HS-5 (cell line): ENCODE results near the gene TIMM23.
"Not testable (repeated sequence)": the region's sequence is repeated elsewhere in the genome, so short reads cannot be mapped to it uniquely, and the experiment has no call there.

Experiments used
- DNase-seq: peaks from one replicate; pipeline ENCODE4 v3.0.0-alpha.2; 2012; ENCODE audit warnings: low read depth

TIMM23 gene

GRCh38 chr10:45997557-45997956 lies 25.3 kb downstream of the TIMM23 start:
- no peak for DNase-seq

GRCh38 chr10:45997994-45998763 lies 25.9 kb downstream of the TIMM23 start:
- DNase-seq, result no peak

- DNase-seq, result not testable (repeated sequence)
These were observed 27.7 kb downstream of the TIMM23 start for GRCh38 chr10:45999955-46000354.

GRCh38 chr10:46000538-46000937 lies 28.2 kb downstream of the TIMM23 start:
- no peak for DNase-seq

- no peak for DNase-seq
These were observed 29.0 kb downstream of the TIMM23 start for GRCh38 chr10:46001187-46001756.

- DNase-seq, result not testable (repeated sequence)
These were observed 29.9 kb downstream of the TIMM23 start for GRCh38 chr10:46002189-46002687.

GRCh38 chr10:46002916-46003693 lies 30.8 kb downstream of the TIMM23 start:
- DNase-seq, result no peak

GRCh38 chr10:46004963-46005362 lies 32.7 kb downstream of the TIMM23 start:
- no peak for DNase-seq

- DNase-seq, result no peak
These were observed 33.1 kb downstream of the TIMM23 start for GRCh38 chr10:46005383-46005782.

- peak; percentile 55 for DNase-seq
These were observed 33.9 kb downstream of the TIMM23 start for GRCh38 chr10:46006219-46006618.

GRCh38 chr10:46012746-46013145 lies 40.5 kb downstream of the TIMM23 start:
- no peak for DNase-seq

- DNase-seq, result no peak
These were observed 41.9 kb downstream of the TIMM23 start for GRCh38 chr10:46014206-46014605.

- no peak for DNase-seq
These were observed 42.6 kb downstream of the TIMM23 start for GRCh38 chr10:46014683-46015405.

GRCh38 chr10:46016190-46016589 lies 43.9 kb downstream of the TIMM23 start:
- DNase-seq, result no peak

GRCh38 chr10:46016811-46017210 lies 44.5 kb downstream of the TIMM23 start:
- DNase-seq, result no peak

- DNase-seq, result no peak
These were observed 45.4 kb downstream of the TIMM23 start for GRCh38 chr10:46017733-46018132.

GRCh38 chr10:46018453-46019176 lies 46.3 kb downstream of the TIMM23 start:
- DNase-seq, result no peak

- no peak for DNase-seq
These were observed 46.9 kb downstream of the TIMM23 start for GRCh38 chr10:46019177-46019528.

GRCh38 chr10:46019569-46020343 lies 47.5 kb downstream of the TIMM23 start:
- DNase-seq, result no peak

- no peak for DNase-seq
These were observed 48.0 kb downstream of the TIMM23 start for GRCh38 chr10:46020344-46020657.
